ENCODE data around the gene RPGRIP1L.

Gene RPGRIP1L

GRCh38 chr16:53620476-53620875 lies 83.2 kb downstream of the RPGRIP1L start:
- no peaks in the 10 kb centered on the region for H3K27me3 ChIP-seq (ENCODE audit: control insufficient read depth, insufficient read depth, low read length)
- H3K9ac ChIP-seq (ENCODE audit: low read depth, low read length): no peak overlapping the region
- H3K4me3 ChIP-seq (ENCODE audit: low read length): no peak overlapping the region
- H3K9me3 ChIP-seq (replicated peaks; ENCODE audit: low read length): no peaks in the 10 kb centered on the region
- no peaks in the 10 kb centered on the region for H3K4me1 ChIP-seq (ENCODE audit: control insufficient read depth, insufficient read depth, low read length)
- no peaks in the 10 kb centered on the region for H3K36me3 ChIP-seq (ENCODE audit: insufficient read depth, low read length)
- H3K4me2 ChIP-seq (ENCODE audit: low read length): no peak overlapping the region

- Histone ChIP-seq H3K27me3 (ENCODE audit: control insufficient read depth, insufficient read depth, low read length) (no peaks in the 10 kb centered on the region), H3K36me3 (ENCODE audit: insufficient read depth, low read length) (no peaks in the 10 kb centered on the region), H3K4me2 (ENCODE audit: low read length) (no peak overlapping the region), H3K9me3 (replicated peaks; ENCODE audit: low read length) (no peaks in the 10 kb centered on the region), H3K4me1 (ENCODE audit: control insufficient read depth, insufficient read depth, low read length) (no peaks in the 10 kb centered on the region), H3K9ac (ENCODE audit: low read depth, low read length) (no peak overlapping the region), H3K4me3 (ENCODE audit: low read length) (no peak overlapping the region)
Measured at GRCh38 chr16:53619235-53619634, 84.4 kb downstream of the RPGRIP1L start.

- Histone ChIP-seq H3K9me3 (replicated peaks; ENCODE audit: low read length) (no peaks in the 10 kb centered on the region), H3K36me3 (ENCODE audit: insufficient read depth, low read length) (no peaks in the 10 kb centered on the region), H3K4me2 (ENCODE audit: low read length) (no peak overlapping the region), H3K4me3 (ENCODE audit: low read length) (no peak overlapping the region), H3K9ac (ENCODE audit: low read depth, low read length) (no peak overlapping the region), H3K27me3 (ENCODE audit: control insufficient read depth, insufficient read depth, low read length) (no peaks in the 10 kb centered on the region), H3K4me1 (ENCODE audit: control insufficient read depth, insufficient read depth, low read length) (no peaks in the 10 kb centered on the region)
Measured at GRCh38 chr16:53614346-53614745, 89.3 kb downstream of the RPGRIP1L start.

GRCh38 chr16:53612003-53612402 lies 91.7 kb downstream of the RPGRIP1L start:
- H3K36me3 ChIP-seq (ENCODE audit: insufficient read depth, low read length): no peaks in the 10 kb centered on the region
- no peaks in the 10 kb centered on the region for H3K9me3 ChIP-seq (replicated peaks; ENCODE audit: low read length)
- no peak overlapping the region for H3K9ac ChIP-seq (ENCODE audit: low read depth, low read length)
- H3K27me3 ChIP-seq (ENCODE audit: control insufficient read depth, insufficient read depth, low read length): no peaks in the 10 kb centered on the region
- no peak overlapping the region for H3K4me2 ChIP-seq (ENCODE audit: low read length)
- H3K4me1 ChIP-seq (ENCODE audit: control insufficient read depth, insufficient read depth, low read length): no peaks in the 10 kb centered on the region
- no peak overlapping the region for H3K4me3 ChIP-seq (ENCODE audit: low read length)

- no peak overlapping the region for H3K9ac ChIP-seq (ENCODE audit: low read depth, low read length)
- H3K36me3 ChIP-seq (ENCODE audit: insufficient read depth, low read length): no peaks in the 10 kb centered on the region
- no peaks in the 10 kb centered on the region for H3K9me3 ChIP-seq (replicated peaks; ENCODE audit: low read length)
- no peaks in the 10 kb centered on the region for H3K27me3 ChIP-seq (ENCODE audit: control insufficient read depth, insufficient read depth, low read length)
- no peak overlapping the region for H3K4me2 ChIP-seq (ENCODE audit: low read length)
- H3K4me3 ChIP-seq (ENCODE audit: low read length): no peak overlapping the region
- H3K4me1 ChIP-seq (ENCODE audit: control insufficient read depth, insufficient read depth, low read length): no peaks in the 10 kb centered on the region
Measured at GRCh38 chr16:53611179-53611696, 92.4 kb downstream of the RPGRIP1L start.

GRCh38 chr16:53609536-53609935 lies 94.1 kb downstream of the RPGRIP1L start:
- H3K27me3 ChIP-seq (ENCODE audit: control insufficient read depth, insufficient read depth, low read length): no peaks in the 10 kb centered on the region
- no peaks in the 10 kb centered on the region for H3K4me1 ChIP-seq (ENCODE audit: control insufficient read depth, insufficient read depth, low read length)
- H3K4me2 ChIP-seq (ENCODE audit: low read length): no peak overlapping the region
- no peak overlapping the region for H3K9ac ChIP-seq (ENCODE audit: low read depth, low read length)
- no peaks in the 10 kb centered on the region for H3K9me3 ChIP-seq (replicated peaks; ENCODE audit: low read length)
- H3K4me3 ChIP-seq (ENCODE audit: low read length): no peak overlapping the region
- H3K36me3 ChIP-seq (ENCODE audit: insufficient read depth, low read length): no peaks in the 10 kb centered on the region

GRCh38 chr16:53608094-53608493 lies 95.6 kb downstream of the RPGRIP1L start:
- H3K27me3 ChIP-seq (ENCODE audit: control insufficient read depth, insufficient read depth, low read length): no peaks in the 10 kb centered on the region
- H3K9me3 ChIP-seq (replicated peaks; ENCODE audit: low read length): no peaks in the 10 kb centered on the region
- no peak overlapping the region for H3K4me3 ChIP-seq (ENCODE audit: low read length)
- H3K9ac ChIP-seq (ENCODE audit: low read depth, low read length): no peak overlapping the region
- H3K4me2 ChIP-seq (ENCODE audit: low read length): no peak overlapping the region
- no peaks in the 10 kb centered on the region for H3K4me1 ChIP-seq (ENCODE audit: control insufficient read depth, insufficient read depth, low read length)
- H3K36me3 ChIP-seq (ENCODE audit: insufficient read depth, low read length): peaks cover 5% of the 10 kb centered on the region

GRCh38 chr16:53605831-53606400 lies 97.7 kb downstream of the RPGRIP1L start:
- Histone ChIP-seq H3K9ac (ENCODE audit: low read depth, low read length) (no peak overlapping the region), H3K27me3 (ENCODE audit: control insufficient read depth, insufficient read depth, low read length) (no peaks in the 10 kb centered on the region), H3K4me1 (ENCODE audit: control insufficient read depth, insufficient read depth, low read length) (no peaks in the 10 kb centered on the region), H3K9me3 (replicated peaks; ENCODE audit: low read length) (no peaks in the 10 kb centered on the region), H3K4me2 (ENCODE audit: low read length) (no peak overlapping the region), H3K4me3 (ENCODE audit: low read length) (no peak overlapping the region), H3K36me3 (ENCODE audit: insufficient read depth, low read length) (peaks cover 5% of the 10 kb centered on the region)

- Histone ChIP-seq H3K4me3 (ENCODE audit: low read length) (no peak overlapping the region), H3K36me3 (ENCODE audit: insufficient read depth, low read length) (peaks cover 5% of the 10 kb centered on the region), H3K27me3 (ENCODE audit: control insufficient read depth, insufficient read depth, low read length) (no peaks in the 10 kb centered on the region), H3K9me3 (replicated peaks; ENCODE audit: low read length) (no peaks in the 10 kb centered on the region), H3K4me2 (ENCODE audit: low read length) (no peak overlapping the region), H3K4me1 (ENCODE audit: control insufficient read depth, insufficient read depth, low read length) (no peaks in the 10 kb centered on the region), H3K9ac (ENCODE audit: low read depth, low read length) (no peak overlapping the region)
Measured at GRCh38 chr16:53605356-53605755, 98.3 kb downstream of the RPGRIP1L start.

GRCh38 chr16:53601961-53602360 lies 101.7 kb downstream of the RPGRIP1L start:
- Histone ChIP-seq H3K4me3 (ENCODE audit: low read length) (no peak overlapping the region), H3K9ac (ENCODE audit: low read depth, low read length) (no peak overlapping the region), H3K4me2 (ENCODE audit: low read length) (no peak overlapping the region), H3K36me3 (ENCODE audit: insufficient read depth, low read length) (peaks cover 5% of the 10 kb centered on the region), H3K4me1 (ENCODE audit: control insufficient read depth, insufficient read depth, low read length) (no peaks in the 10 kb centered on the region), H3K27me3 (ENCODE audit: control insufficient read depth, insufficient read depth, low read length) (no peaks in the 10 kb centered on the region), H3K9me3 (replicated peaks; ENCODE audit: low read length) (no peaks in the 10 kb centered on the region)

GRCh38 chr16:53600616-53601015 lies 103.0 kb downstream of the RPGRIP1L start:
- Histone ChIP-seq H3K4me3 (ENCODE audit: low read length) (no peak overlapping the region), H3K9ac (ENCODE audit: low read depth, low read length) (no peak overlapping the region), H3K9me3 (replicated peaks; ENCODE audit: low read length) (no peaks in the 10 kb centered on the region), H3K4me1 (ENCODE audit: control insufficient read depth, insufficient read depth, low read length) (no peaks in the 10 kb centered on the region), H3K27me3 (ENCODE audit: control insufficient read depth, insufficient read depth, low read length) (no peaks in the 10 kb centered on the region), H3K4me2 (ENCODE audit: low read length) (no peak overlapping the region), H3K36me3 (ENCODE audit: insufficient read depth, low read length) (peaks cover 5% of the 10 kb centered on the region)

- Histone ChIP-seq H3K9ac (ENCODE audit: low read depth, low read length) (no peak overlapping the region), H3K4me1 (ENCODE audit: control insufficient read depth, insufficient read depth, low read length) (no peaks in the 10 kb centered on the region), H3K27me3 (ENCODE audit: control insufficient read depth, insufficient read depth, low read length) (no peaks in the 10 kb centered on the region), H3K9me3 (replicated peaks; ENCODE audit: low read length) (no peaks in the 10 kb centered on the region), H3K4me3 (ENCODE audit: low read length) (no peak overlapping the region), H3K4me2 (ENCODE audit: low read length) (no peak overlapping the region), H3K36me3 (ENCODE audit: insufficient read depth, low read length) (peaks cover 5% of the 10 kb centered on the region)
Measured at GRCh38 chr16:53600126-53600525, 103.5 kb downstream of the RPGRIP1L start.

Measured in skeletal muscle satellite cell (primary cell).